Esophagus muscularis mucosa (tissue), 4 donors: ENCODE results near the gene HHIPL1. TPM values are rescaled to one million over a fixed set of nuclear protein-coding genes. Genes with fewer than 3 reads are reported as not detected.

Experiments used
- DNase-seq: peaks from one replicate; pipeline ENCODE4 v3.0.0-alpha.2; 2017; ENCODE audit errors: extremely low spot score
- H3K27ac ChIP-seq, 4 donors: fragments of 200-600 bp; sonication (generic); replicated peaks in 1 of 4; 1 replicate in 3 of 4; 2 replicates in 1 of 4; pipeline ENCODE4 v1.5.1; 2016 to 2019; ENCODE audit warnings: mild to moderate bottlenecking in 1 of 4
- H3K27me3 ChIP-seq, 4 donors: fragments of 200-600 bp; sonication (generic); one replicate each; pipeline versions ENCODE4 v1.5.1 to v1.6.0; 2016 to 2019
- H3K36me3 ChIP-seq, 4 donors: fragments of 200-600 bp; sonication (generic); one replicate each; pipeline ENCODE4 v1.5.1; 2016 to 2019
- H3K4me1 ChIP-seq, 4 donors: fragments of 200-600 bp; sonication (generic); one replicate each; pipeline ENCODE4 v1.5.1; 2016 to 2019
- H3K4me3 ChIP-seq, 4 donors: fragments of 200-600 bp; sonication (generic); 1 replicate in 2 of 4; 2 replicates in 2 of 4; pipeline ENCODE4 v1.5.1; 2016 to 2019; ENCODE audit warnings: mild to moderate bottlenecking in 4 of 4, moderate library complexity in 1 of 4
- H3K9me3 ChIP-seq, 4 donors: fragments of 200-600 bp; sonication (generic); 1 replicate in 3 of 4; 2 replicates in 1 of 4; pipeline ENCODE4 v1.5.1; 2016 to 2019
- EP300 ChIP-seq: sonication (generic); formaldehyde crosslinking; IDR thresholded peaks from one replicate; pipeline ENCODE4 v1.6.1; 2017; ENCODE audit warnings: antibody characterized with exemption
- POLR2A ChIP-seq: fragments of 450-650 bp; IDR thresholded peaks from one replicate; pipeline ENCODE4 v1.6.1; 2017; ENCODE audit warnings: antibody characterized with exemption, moderate library complexity, mild to moderate bottlenecking, low read depth
- POLR2AphosphoS5 ChIP-seq, 2 donors: sonication (generic); formaldehyde crosslinking; IDR thresholded peaks; one replicate each; pipeline ENCODE4 v1.6.1; 2017; ENCODE audit warnings: antibody characterized with exemption in 2 of 2
- WGBS: methylation state at CpG from one replicate; pipeline ENCODE4 v1.1.5; 2018; 5-methylcytosine and 5-hydroxymethylcytosine counted together
- intact Hi-C: fragments of 100-400 bp; cut with DNase I; formaldehyde crosslinking; loops from one replicate; pipeline ENCODE4 v1.15.1; 2023
- total RNA-seq, 4 donors: library from RNA; depleted of rRNA; stranded (reverse); fragments of >200 nt; gene quantifications; one replicate each; pipeline versions ENCODE4 v1.1.0 to v1.2.1, GENCODE V29; 2016
- TF ChIP-seq, protein P1 (sequence below), 3 experiments: fragments of 200-600 bp in 2 of 3; fragments of 450-650 bp in 1 of 3; sonication (generic) in 2 of 3; IDR thresholded peaks; one replicate each; pipeline ENCODE4 v1.5.1; 2017 to 2019; ENCODE audit warnings: antibody characterized with exemption in 3 of 3, mild to moderate bottlenecking in 2 of 3, moderate library complexity in 1 of 3

Gene HHIPL1
- total RNA-seq, 4 donors from 2014 or later = 4.2 to 9.1 (median 5.9) TPM

- Histone ChIP-seq H3K27ac (peak overlapping the region; percentile 58 to 93 (median 87)), H3K27me3 (no peaks in the 10 kb centered on the region), H3K4me1 (peaks cover 88 to 99% (median 99%) of the 10 kb centered on the region in 4 donors), H3K36me3 (no peaks in the 10 kb centered on the region), H3K4me3 (no peak overlapping the region), H3K9me3 (no peaks in the 10 kb centered on the region)
- TF ChIP-seq EP300 (no peak), POLR2A (no peak), POLR2AphosphoS5 (IDR thresholded peaks at IDR 0.05) (no peak)
- TF ChIP-seq, protein P1, sequence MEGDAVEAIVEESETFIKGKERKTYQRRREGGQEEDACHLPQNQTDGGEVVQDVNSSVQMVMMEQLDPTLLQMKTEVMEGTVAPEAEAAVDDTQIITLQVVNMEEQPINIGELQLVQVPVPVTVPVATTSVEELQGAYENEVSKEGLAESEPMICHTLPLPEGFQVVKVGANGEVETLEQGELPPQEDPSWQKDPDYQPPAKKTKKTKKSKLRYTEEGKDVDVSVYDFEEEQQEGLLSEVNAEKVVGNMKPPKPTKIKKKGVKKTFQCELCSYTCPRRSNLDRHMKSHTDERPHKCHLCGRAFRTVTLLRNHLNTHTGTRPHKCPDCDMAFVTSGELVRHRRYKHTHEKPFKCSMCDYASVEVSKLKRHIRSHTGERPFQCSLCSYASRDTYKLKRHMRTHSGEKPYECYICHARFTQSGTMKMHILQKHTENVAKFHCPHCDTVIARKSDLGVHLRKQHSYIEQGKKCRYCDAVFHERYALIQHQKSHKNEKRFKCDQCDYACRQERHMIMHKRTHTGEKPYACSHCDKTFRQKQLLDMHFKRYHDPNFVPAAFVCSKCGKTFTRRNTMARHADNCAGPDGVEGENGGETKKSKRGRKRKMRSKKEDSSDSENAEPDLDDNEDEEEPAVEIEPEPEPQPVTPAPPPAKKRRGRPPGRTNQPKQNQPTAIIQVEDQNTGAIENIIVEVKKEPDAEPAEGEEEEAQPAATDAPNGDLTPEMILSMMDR (IDR thresholded peaks at IDR 0.05) = no peak
- 76% methylated on average over 3 of the region's 3 CpGs for WGBS
- DNase-seq = no peak
- intact Hi-C loops = no loop called here
Observed at GRCh38 chr14:99598774-99599173, 46.2 kb upstream of the HHIPL1 start.

- no peaks in the 10 kb centered on the region for H3K27me3 ChIP-seq
- intact Hi-C loops = no loop called here
- TF ChIP-seq POLR2AphosphoS5 (IDR thresholded peaks at IDR 0.05) (no peak), EP300 (no peak), POLR2A (no peak)
- TF ChIP-seq, protein P1 (IDR thresholded peaks at IDR 0.05) = no peak
- no peaks in the 10 kb centered on the region for H3K36me3 ChIP-seq
- WGBS = 73% methylated on average over 6 of the region's 6 CpGs
- DNase-seq = no peak
- H3K4me3 ChIP-seq = no peak overlapping the region
- H3K27ac ChIP-seq = peak overlapping the region in 3 of 4 donors; percentile 81 to 93 (median 93)
- peaks cover 84 to 93% (median 93%) of the 10 kb centered on the region in 4 donors for H3K4me1 ChIP-seq
- H3K9me3 ChIP-seq = no peaks in the 10 kb centered on the region
Observed at GRCh38 chr14:99599393-99599792, 45.5 kb upstream of the HHIPL1 start.

GRCh38 chr14:99600232-99600888 lies 44.6 kb upstream of the HHIPL1 start:
- Histone ChIP-seq H3K4me3 (no peak overlapping the region), H3K4me1 (peaks cover 77 to 92% (median 86%) of the 10 kb centered on the region in 4 donors)
- 90% methylated on average over 3 of the region's 3 CpGs for WGBS

GRCh38 chr14:99601361-99601831 lies 43.5 kb upstream of the HHIPL1 start:
- Histone ChIP-seq H3K4me1 (peaks cover 70 to 92% (median 85%) of the 10 kb centered on the region in 4 donors), H3K4me3 (peak overlapping the region; percentile 70 to 85 (median 78)), H3K27me3 (no peaks in the 10 kb centered on the region), H3K36me3 (no peaks in the 10 kb centered on the region), H3K27ac (peak overlapping the region; percentile 81 to 93 (median 88)), H3K9me3 (no peaks in the 10 kb centered on the region)
- DNase-seq = no peak
- no peak for TF ChIP-seq POLR2A
- peak; percentile 54 to 62 for TF ChIP-seq POLR2AphosphoS5 (IDR thresholded peaks at IDR 0.05)
- TF ChIP-seq EP300 = no peak
- TF ChIP-seq, protein P1 (IDR thresholded peaks at IDR 0.05) = no peak
- intact Hi-C loops = loop anchor here (5.0 kb wide), 1 partner anchor 34 kb away; no protein-coding TSS in a partner anchor
- 29% methylated on average over 8 of the region's 8 CpGs for WGBS

More at GRCh38 chr14:99600232-99600888, 44.6 kb upstream of the HHIPL1 start:
- intact Hi-C loops = loop anchor here (5.0 kb wide), 1 partner anchor 33 kb away; no protein-coding TSS in a partner anchor
- TF ChIP-seq POLR2AphosphoS5 (IDR thresholded peaks at IDR 0.05) (no peak), POLR2A (no peak), EP300 (no peak)
- TF ChIP-seq, protein P1 (IDR thresholded peaks at IDR 0.05) = no peak
- Histone ChIP-seq H3K27ac (peak overlapping the region in 3 of 4 donors; percentile 81 to 93 (median 93)), H3K36me3 (no peaks in the 10 kb centered on the region), H3K9me3 (no peaks in the 10 kb centered on the region), H3K27me3 (no peaks in the 10 kb centered on the region)
- DNase-seq = no peak
